ENCODE data around the gene FASN. TPM values are rescaled to one million over a fixed set of nuclear protein-coding genes. Genes with fewer than 3 reads are reported as not detected.

FASN gene
- total RNA-seq, 2 experiments from 2014 or later = 111 to 364 TPM

DNA sequence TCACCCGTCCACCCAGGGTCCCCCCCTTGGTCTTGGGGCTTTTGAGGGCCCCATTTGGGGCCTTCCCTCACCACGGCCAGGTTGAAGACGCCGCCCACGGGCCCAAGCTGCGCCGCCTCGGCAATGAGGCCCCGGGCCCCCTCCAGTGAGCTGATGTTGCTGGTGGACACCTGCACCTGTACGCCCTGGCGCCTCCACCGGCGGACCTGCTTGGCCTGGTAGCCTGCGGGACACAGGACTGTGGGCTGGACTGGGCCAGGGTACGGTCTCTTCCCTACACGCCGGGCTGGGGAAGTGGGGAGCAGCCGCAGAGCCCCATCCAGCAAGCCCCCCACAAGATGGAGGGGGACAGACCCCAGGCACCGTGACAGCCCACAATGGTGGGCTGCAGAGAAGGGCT is 15.6 kb downstream of the FASN start:
- TF ChIP-seq CTCF (conservative IDR thresholded peaks at IDR 0.05; ENCODE audit: low read length) (no peak), EZH2phosphoT487 (IDR thresholded peaks at IDR 0.05; ENCODE audit: borderline replicate concordance, low read depth, low read length) (no peak)
- Histone ChIP-seq H3K4me1 (ENCODE audit: insufficient read depth, low read length, poor library complexity, severe bottlenecking) (no peaks in the 10 kb centered on the region), H3K36me3 (ENCODE audit: insufficient read depth, low read length) (peaks cover 98% of the 10 kb centered on the region), H3K4me2 (ENCODE audit: low read length) (no peak overlapping the region), H3K79me2 (ENCODE audit: insufficient read depth, low read depth, low read length) (no peaks in the 10 kb centered on the region), H2AFZ (ENCODE audit: low read length) (no peak overlapping the region), H3K27ac (ENCODE audit: low read depth, low read length, poor library complexity, severe bottlenecking) (no peak overlapping the region), H4K20me1 (ENCODE audit: insufficient read depth, low read length) (no peaks in the 10 kb centered on the region), H3K9me3 (ENCODE audit: low read length) (no peaks in the 10 kb centered on the region), H3K9me2 (ENCODE audit: insufficient read depth, low read length) (no peaks in the 10 kb centered on the region), H3K4me3 (ENCODE audit: low read depth, low read length, poor library complexity, severe bottlenecking) (no peak overlapping the region)
- ChIA-PET POLR2A (no interaction called here), CTCF (ENCODE audit: unreplicated experiment) (no interaction called here)
- no peak for DNase-seq (ENCODE audit: low spot score)
- intact Hi-C loops (cut with micrococcal nuclease; ENCODE audit: unreplicated experiment) = no loop called here
- no TSS peak for BruUV-seq (replicated peaks)

- no peak for TF ChIP-seq EZH2phosphoT487 (IDR thresholded peaks at IDR 0.05; ENCODE audit: borderline replicate concordance, low read depth, low read length)
- CTCF ChIA-PET (ENCODE audit: unreplicated experiment) = no interaction called here
- H3K4me1 ChIP-seq (ENCODE audit: insufficient read depth, low read length, poor library complexity, severe bottlenecking) = no peaks in the 10 kb centered on the region
- no peaks in the 10 kb centered on the region for H4K20me1 ChIP-seq (ENCODE audit: insufficient read depth, low read length)
- POLR2A ChIA-PET = no interaction called here
- no peaks in the 10 kb centered on the region for H3K9me2 ChIP-seq (ENCODE audit: insufficient read depth, low read length)
- no peak overlapping the region for H3K4me3 ChIP-seq (ENCODE audit: low read depth, low read length, poor library complexity, severe bottlenecking)
- no peak overlapping the region for H3K4me2 ChIP-seq (ENCODE audit: low read length)
- intact Hi-C loops (cut with micrococcal nuclease; ENCODE audit: unreplicated experiment) = no loop called here
- no peaks in the 10 kb centered on the region for H3K79me2 ChIP-seq (ENCODE audit: insufficient read depth, low read depth, low read length)
- BruUV-seq (replicated peaks) = no TSS peak
- peaks cover 98% of the 10 kb centered on the region for H3K36me3 ChIP-seq (ENCODE audit: insufficient read depth, low read length)
- H2AFZ ChIP-seq (ENCODE audit: low read length) = no peak overlapping the region
- DNase-seq (ENCODE audit: low spot score) = no peak
- no peak overlapping the region for H3K27ac ChIP-seq (ENCODE audit: low read depth, low read length, poor library complexity, severe bottlenecking)
- no peaks in the 10 kb centered on the region for H3K9me3 ChIP-seq (ENCODE audit: low read length)
These were observed 16.1 kb downstream of the FASN start for GRCh38 chr17:82081966-82082365.

- Histone ChIP-seq H3K27ac (ENCODE audit: low read depth, low read length, poor library complexity, severe bottlenecking) (no peak overlapping the region), H3K9me3 (ENCODE audit: low read length) (no peaks in the 10 kb centered on the region), H3K9me2 (ENCODE audit: insufficient read depth, low read length) (no peaks in the 10 kb centered on the region), H3K79me2 (ENCODE audit: insufficient read depth, low read depth, low read length) (no peaks in the 10 kb centered on the region), H3K36me3 (ENCODE audit: insufficient read depth, low read length) (peaks cover 98% of the 10 kb centered on the region), H3K4me3 (ENCODE audit: low read depth, low read length, poor library complexity, severe bottlenecking) (no peak overlapping the region), H3K4me2 (ENCODE audit: low read length) (no peak overlapping the region), H4K20me1 (ENCODE audit: insufficient read depth, low read length) (no peaks in the 10 kb centered on the region), H2AFZ (ENCODE audit: low read length) (no peak overlapping the region), H3K4me1 (ENCODE audit: insufficient read depth, low read length, poor library complexity, severe bottlenecking) (no peaks in the 10 kb centered on the region)
- no peak for TF ChIP-seq EZH2phosphoT487 (IDR thresholded peaks at IDR 0.05; ENCODE audit: borderline replicate concordance, low read depth, low read length)
- TF ChIP-seq CTCF (conservative IDR thresholded peaks at IDR 0.05; ENCODE audit: low read length) = no peak
- CTCF ChIA-PET (ENCODE audit: unreplicated experiment) = interaction anchor here (0.6 kb wide), 1 partner anchor 31 kb away, joined by 3 read pairs; no protein-coding TSS in a partner anchor
- BruUV-seq (replicated peaks) = no TSS peak
- DNase-seq (ENCODE audit: low spot score) = no peak
- POLR2A ChIA-PET = no interaction called here
- intact Hi-C loops (cut with micrococcal nuclease; ENCODE audit: unreplicated experiment) = no loop called here
These were observed 16.5 kb downstream of the FASN start for GRCh38 chr17:82081546-82081945.
